PC-3 (cell line): ENCODE measurements around the gene ZNF433. TPM values are rescaled to one million over a fixed set of nuclear protein-coding genes. Genes with fewer than 3 reads are reported as not detected.

Experiments used
- ATAC-seq: fragments of 200-7000 bp; cut with Tn5 transposase; 2 replicates; pipeline ENCODE4 v1.9.1; 2020; ENCODE audit warnings: mild to moderate bottlenecking, moderate library complexity
- BruUV-seq: library from RNA; stranded (reverse); fragments of 400-500 nt; replicated peaks from 2 replicates; lab custom pipeline; 2021; lab: Mats Ljungman, UMichigan
- CTCF ChIA-PET: fragments of 300-600 bp; sonication (Branson Sonifier 250); formaldehyde crosslinking; loops from one replicate; lab custom pipeline; 2022; ENCODE audit warnings: antibody characterized with exemption; lab: Charles Lee
- POLR2A ChIA-PET: fragments of 300-600 bp; sonication (Branson Sonifier 250); formaldehyde crosslinking; loops from one replicate; lab custom pipeline; 2022; ENCODE audit warnings: antibody characterized with exemption; ENCODE audit not compliant: unreplicated experiment; lab: Charles Lee
- DNase-seq: peaks from one replicate; pipeline ENCODE4 v3.0.0-alpha.2; 2015
- H2AFZ ChIP-seq: fragments of 300-600 bp; sonication (generic); 2 replicates; pipeline ENCODE4 v1.6.0; 2016; ENCODE audit warnings: antibody characterized with exemption, low read length
- H3F3A ChIP-seq: fragments of 300-600 bp; sonication (generic); one replicate; pipeline ENCODE4 v1.6.0; 2017; ENCODE audit warnings: antibody characterized with exemption, low read length, control low read depth, mild to moderate bottlenecking; ENCODE audit not compliant: unreplicated experiment
- H3K27ac ChIP-seq: fragments of 300-600 bp; sonication (generic); 2 replicates; pipeline ENCODE4 v1.5.1; 2016; ENCODE audit warnings: mild to moderate bottlenecking, low read length
- H3K27me3 ChIP-seq: fragments of 300-600 bp; sonication (generic); 2 replicates; pipeline ENCODE4 v1.6.1; 2016; ENCODE audit warnings: low read length, mixed read lengths
- H3K36me3 ChIP-seq: fragments of 300-600 bp; sonication (generic); 2 replicates; pipeline ENCODE4 v1.6.1; 2016; ENCODE audit warnings: low read depth, mixed run types, low read length, mixed read lengths
- H3K4me1 ChIP-seq: fragments of 300-600 bp; sonication (generic); 2 replicates; pipeline ENCODE4 v1.5.1; 2016; ENCODE audit warnings: low read length; ENCODE audit not compliant: insufficient read depth
- H3K4me2 ChIP-seq: fragments of 300-600 bp; sonication (generic); 2 replicates; pipeline ENCODE4 v1.6.0; 2016; ENCODE audit warnings: low read length
- H3K4me3 ChIP-seq: fragments of 300-600 bp; sonication (generic); 2 replicates; pipeline ENCODE4 v1.5.1; 2016; ENCODE audit warnings: mild to moderate bottlenecking, low read length, mixed read lengths
- H3K79me2 ChIP-seq: fragments of 300-600 bp; sonication (generic); 2 replicates; pipeline ENCODE4 v1.6.1; 2017; ENCODE audit warnings: low read length, mixed read lengths
- H3K9ac ChIP-seq: fragments of 300-600 bp; sonication (generic); 2 replicates; pipeline ENCODE4 v1.6.0; 2016; ENCODE audit warnings: mild to moderate bottlenecking, low read length
- H3K9me2 ChIP-seq: fragments of 300-600 bp; sonication (generic); replicated peaks from 2 replicates; pipeline ENCODE4 v1.6.1; 2016; ENCODE audit warnings: mixed run types, low read length, mixed read lengths
- H3K9me3 ChIP-seq: fragments of 300-600 bp; sonication (generic); 2 replicates; pipeline ENCODE4 v1.6.1; 2016; ENCODE audit warnings: low read length, mixed read lengths
- H4K20me1 ChIP-seq: fragments of 300-600 bp; sonication (generic); 2 replicates; pipeline ENCODE4 v1.6.1; 2016; ENCODE audit warnings: low read length, mixed read lengths
- CTCF ChIP-seq: fragments of 300-600 bp; sonication (generic); conservative IDR thresholded peaks from 2 replicates; pipeline ENCODE4 v1.5.1; 2017; ENCODE audit warnings: antibody characterized with exemption, low read depth, mild to moderate bottlenecking, low read length
- EZH2 ChIP-seq: fragments of 300-600 bp; sonication (generic); IDR thresholded peaks from one replicate; pipeline ENCODE4 v1.6.1; 2017; ENCODE audit warnings: antibody characterized with exemption, mild to moderate bottlenecking, low read length; ENCODE audit not compliant: unreplicated experiment
- EZH2phosphoT487 ChIP-seq: fragments of 300-600 bp; sonication (generic); IDR thresholded peaks from 2 replicates; pipeline ENCODE4 v1.6.1; 2018; ENCODE audit warnings: mild to moderate bottlenecking, antibody characterized with exemption, low read length, borderline replicate concordance
- intact Hi-C: fragments of 100-400 bp; cut with micrococcal nuclease; formaldehyde crosslinking; loops from 2 replicates; pipeline ENCODE4 v1.9.0; 2023
- total RNA-seq: library from RNA; depleted of rRNA; stranded (reverse); fragments of >200 nt; gene quantifications from 2 replicates; pipeline ENCODE4 v1.2.3, GENCODE V29; 2014

The ZNF433 gene
- total RNA-seq, 1 experiment from 2014 or later: 5.4 TPM

- POLR2A ChIA-PET: interaction anchor here (0.5 to 0.6 kb wide), 3 partner anchors 30 to 195 kb away, joined by 3 to 7 read pairs (median 4); partner anchors contain the start of gene ZNF700
- Histone ChIP-seq H3K4me1 (no peaks in the 10 kb centered on the region), H3K27me3 (no peaks in the 10 kb centered on the region), H3K9me3 (peaks cover 3% of the 10 kb centered on the region; the same call in 1 of the 2 replicates), H3K9me2 (no peaks in the 10 kb centered on the region), H2AFZ (no peak overlapping the region), H3F3A (no peaks in the 10 kb centered on the region), H3K4me3 (peak overlapping the region; percentile 88; the same call in 1 of the 2 replicates), H3K4me2 (peak overlapping the region; percentile 97), H3K79me2 (peaks cover 21% of the 10 kb centered on the region), H3K36me3 (peaks cover 24% of the 10 kb centered on the region; the same call in 1 of the 2 replicates), H3K27ac (no peak overlapping the region), H3K9ac (no peak overlapping the region), H4K20me1 (no peaks in the 10 kb centered on the region)
- TF ChIP-seq CTCF: no peak
- no peak for TF ChIP-seq EZH2
- TF ChIP-seq EZH2phosphoT487: no peak
- ATAC-seq: no peak
- intact Hi-C loops: loop anchor here (2.0 kb wide), 1 partner anchor 46 kb away; the partner anchor contains the start of gene ZNF433
- CTCF ChIA-PET: interaction anchor here (0.6 to 2.8 kb wide), 6 partner anchors 25 to 191 kb away, joined by 3 to 26 read pairs (median 6); partner anchors contain the start of gene ZNF700
- no peak for DNase-seq
- no TSS peak for BruUV-seq
Measured at GRCh38 chr19:11989112-11989456, 46.4 kb downstream of the ZNF433 start.

- BruUV-seq: TSS peak; percentile 97
- TF ChIP-seq EZH2: no peak
- no peak for TF ChIP-seq CTCF
- no peak for TF ChIP-seq EZH2phosphoT487
- intact Hi-C loops: loop anchor here (1.0 to 2.0 kb wide), 5 partner anchors 23 to 190 kb away; partner anchors contain the start of gene ZNF433
- DNase-seq (peak; percentile 98), ATAC-seq (peak; percentile 97)
- Histone ChIP-seq H3K4me1 (no peaks in the 10 kb centered on the region), H3K36me3 (peaks cover 13% of the 10 kb centered on the region; the same call in 1 of the 2 replicates), H3F3A (no peaks in the 10 kb centered on the region), H3K4me3 (peak overlapping the region; percentile 88), H3K27me3 (no peaks in the 10 kb centered on the region), H3K27ac (peak overlapping the region; percentile 19), H4K20me1 (no peaks in the 10 kb centered on the region), H3K9me2 (no peaks in the 10 kb centered on the region), H3K9ac (peak overlapping the region; percentile 73), H3K79me2 (peaks cover 21% of the 10 kb centered on the region; the same call in 1 of the 2 replicates), H3K4me2 (peak overlapping the region; percentile 97), H2AFZ (peak overlapping the region; percentile 94), H3K9me3 (peaks cover 6% of the 10 kb centered on the region)
- POLR2A ChIA-PET: interaction anchor here (0.6 to 0.9 kb wide), 2 partner anchors 11 to 1654 kb away, joined by 4 to 7 read pairs; no protein-coding TSS in a partner anchor
- CTCF ChIA-PET: interaction anchor here (0.6 to 2.8 kb wide), 7 partner anchors 11 to 328 kb away, joined by 3 to 26 read pairs (median 4); partner anchors contain the start of gene ZNF20
Measured at GRCh38 chr19:11987405-11988281, 47.8 kb downstream of the ZNF433 start.
